Suppressor macrophage treated with lipopolysaccharide for 1 hour (primary cell): ENCODE results near the gene PCSK2.
A peak's percentile ranks its signal among the peaks of the same experiment; 100 is the strongest.

Source experiments
- DNase-seq, 3 donors: peaks; one replicate each; pipeline ENCODE4 v3.0.0-alpha.2; 2020 to 2022

PCSK2 gene

DNA sequence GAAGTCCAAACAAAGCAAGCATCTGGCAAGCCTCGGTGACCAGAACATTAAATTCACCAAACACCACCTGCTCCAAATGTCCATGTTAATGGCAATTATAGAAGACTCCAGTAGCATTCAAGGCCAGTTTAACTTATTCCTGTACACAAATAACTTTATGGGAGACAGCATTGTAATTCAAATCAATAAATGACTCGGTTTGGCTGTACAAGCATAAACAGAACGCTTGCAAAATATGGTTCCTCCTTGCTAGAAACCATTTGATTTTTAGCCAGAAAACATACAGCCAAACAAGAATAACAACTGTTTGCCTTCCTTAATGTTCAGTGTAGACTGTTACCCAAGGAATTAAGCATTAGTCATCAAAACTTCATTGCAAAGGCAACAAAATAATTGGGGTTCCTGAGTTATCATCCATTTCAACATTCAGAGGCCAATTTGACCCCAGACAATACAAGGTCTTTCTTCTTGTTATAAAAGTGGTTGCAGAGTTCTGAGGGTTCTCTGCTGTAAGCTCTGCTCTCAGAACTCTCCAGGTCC lies 179.3 kb downstream of the PCSK2 start:
- no peak for DNase-seq

DNA sequence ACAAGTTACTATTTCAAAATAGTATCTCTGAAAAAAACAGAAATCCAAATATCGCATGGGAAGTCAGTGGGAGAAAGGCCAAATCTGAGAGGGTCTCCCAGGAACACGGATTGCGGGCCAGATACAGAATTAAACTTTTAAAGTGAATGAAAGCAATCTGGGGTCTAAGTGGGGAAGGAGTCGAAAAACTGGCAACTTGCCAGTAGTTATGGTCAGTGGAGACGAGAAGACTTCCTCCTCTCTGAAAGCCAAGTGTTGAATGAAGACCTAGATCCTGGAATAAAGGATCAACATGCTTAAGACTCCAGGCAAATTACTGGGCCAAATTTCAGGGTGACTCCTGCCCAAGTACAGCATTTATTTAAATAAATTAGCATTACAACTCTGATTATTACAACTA lies 180.7 kb downstream of the PCSK2 start:
- no peak for DNase-seq

DNA sequence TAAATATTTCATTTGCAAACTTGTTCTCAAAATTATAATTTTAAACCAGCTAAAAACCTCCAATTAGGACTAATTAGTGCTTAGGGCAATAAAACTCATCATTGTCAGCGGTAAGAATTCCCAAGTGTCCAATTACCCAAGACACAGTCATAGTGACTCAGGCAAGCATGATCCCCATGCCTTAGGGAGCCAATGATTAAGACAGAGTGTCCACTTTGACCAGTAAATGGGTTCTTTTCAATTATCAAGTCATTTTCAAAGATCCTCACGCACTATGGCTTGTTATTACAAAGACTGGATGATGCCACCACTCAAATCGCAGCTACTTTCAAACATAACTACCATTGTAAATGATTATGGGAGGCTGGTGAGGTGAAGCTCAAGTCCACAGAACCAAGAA lies 190.4 kb downstream of the PCSK2 start:
- DNase-seq, result no peak

DNA sequence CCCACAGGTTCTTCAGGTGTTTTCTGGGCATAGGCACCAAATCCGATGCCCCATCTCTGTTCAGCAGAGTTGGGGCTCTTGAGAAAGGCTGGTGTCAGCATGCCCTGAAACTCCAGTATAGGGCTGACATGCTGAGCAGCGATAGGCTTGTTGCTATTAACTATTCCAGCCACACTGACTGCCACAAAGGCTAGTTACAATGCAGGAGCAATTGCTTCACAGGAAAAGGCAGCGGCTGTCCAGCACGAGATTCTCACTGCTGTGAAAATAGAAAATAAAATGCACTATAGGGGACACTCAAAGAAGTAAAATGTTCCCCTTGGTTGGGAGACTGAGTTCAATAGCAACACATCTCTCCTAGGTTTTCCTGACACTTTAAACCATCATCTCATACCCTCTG lies 191.9 kb downstream of the PCSK2 start:
- no peak for DNase-seq

DNA sequence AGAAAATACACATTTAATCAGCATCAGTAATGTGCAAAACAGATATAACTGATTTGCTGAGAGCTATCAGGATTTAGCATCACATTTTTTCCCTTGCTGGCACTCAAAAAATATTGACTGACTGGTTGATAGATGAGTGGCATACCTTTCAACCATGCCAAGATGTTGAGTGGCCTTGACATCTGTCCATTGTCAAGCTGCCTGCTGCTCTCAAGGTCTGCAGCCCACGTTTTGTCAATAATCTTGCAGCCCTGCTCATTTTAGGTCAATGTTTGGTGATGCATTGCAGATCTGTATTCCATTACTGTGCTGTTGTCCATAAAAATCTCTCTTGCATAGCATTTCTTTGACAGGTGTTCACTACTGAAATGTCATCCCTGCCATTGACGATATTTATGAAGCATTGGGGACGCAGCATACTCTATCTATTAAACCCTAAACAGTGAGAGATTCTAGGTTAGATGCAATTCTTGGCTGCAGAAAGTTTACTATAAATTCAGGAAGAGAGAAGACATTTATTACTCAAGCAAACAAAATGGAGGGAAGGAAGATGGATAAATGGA lies 192.7 kb downstream of the PCSK2 start:
- DNase-seq, result no peak

DNA sequence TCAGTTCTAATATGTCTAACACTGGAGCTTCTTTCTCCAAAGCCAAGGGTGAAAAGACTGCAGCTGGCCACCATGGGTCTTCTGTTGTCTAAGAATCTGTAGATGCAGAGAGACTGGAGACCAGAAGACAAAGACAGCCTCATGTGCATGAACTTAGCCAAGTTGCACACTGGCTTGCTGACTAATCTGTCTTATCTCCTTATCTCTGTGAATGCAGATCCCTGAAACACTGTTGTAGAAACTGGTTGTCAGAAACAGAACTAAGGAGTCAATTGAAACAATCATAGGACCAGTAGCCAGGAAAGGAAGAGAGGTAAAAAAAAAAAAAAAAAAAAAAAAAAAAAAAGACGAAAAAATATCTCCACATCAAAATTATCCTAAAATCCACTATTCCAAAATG lies 194.7 kb downstream of the PCSK2 start:
- DNase-seq, result no peak

DNA sequence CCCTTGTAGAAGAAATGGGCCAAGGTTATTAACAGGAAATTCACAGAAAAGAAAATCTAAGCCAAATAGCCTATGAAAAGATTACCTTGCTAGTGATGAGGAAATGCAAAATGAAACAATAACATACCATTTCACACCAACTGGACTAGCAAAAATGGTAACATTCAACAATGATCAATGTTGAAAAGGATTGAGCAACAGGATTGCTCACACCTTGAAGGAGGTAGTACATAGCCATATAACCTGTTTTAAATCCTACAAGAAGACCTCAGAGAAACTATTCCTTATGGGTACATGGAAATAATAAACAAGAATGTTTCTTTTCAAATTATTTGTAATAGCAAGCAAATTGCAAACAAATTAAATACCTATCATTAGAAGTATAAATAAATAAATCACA lies 196.9 kb downstream of the PCSK2 start:
- DNase-seq, result no peak

DNA sequence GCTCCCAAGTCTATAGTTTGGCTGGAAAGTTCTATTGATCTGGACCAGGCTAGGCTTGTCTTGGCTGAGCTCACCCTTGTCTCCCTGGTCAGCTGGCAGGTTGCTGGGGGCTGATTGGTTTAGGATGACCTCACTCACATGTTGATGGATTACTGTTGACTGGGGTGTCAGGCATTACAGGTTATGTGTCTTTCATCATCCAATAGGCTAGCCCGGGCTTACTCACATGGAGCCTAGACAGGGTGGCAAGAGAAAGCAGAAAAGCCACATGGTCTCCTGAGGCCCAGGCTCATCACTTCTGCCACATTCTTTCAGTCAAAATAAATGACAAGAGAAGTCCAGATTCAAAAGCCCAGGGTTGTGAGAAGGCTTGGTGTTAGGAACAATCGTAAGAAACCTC lies 200.8 kb downstream of the PCSK2 start:
- no peak for DNase-seq

DNA sequence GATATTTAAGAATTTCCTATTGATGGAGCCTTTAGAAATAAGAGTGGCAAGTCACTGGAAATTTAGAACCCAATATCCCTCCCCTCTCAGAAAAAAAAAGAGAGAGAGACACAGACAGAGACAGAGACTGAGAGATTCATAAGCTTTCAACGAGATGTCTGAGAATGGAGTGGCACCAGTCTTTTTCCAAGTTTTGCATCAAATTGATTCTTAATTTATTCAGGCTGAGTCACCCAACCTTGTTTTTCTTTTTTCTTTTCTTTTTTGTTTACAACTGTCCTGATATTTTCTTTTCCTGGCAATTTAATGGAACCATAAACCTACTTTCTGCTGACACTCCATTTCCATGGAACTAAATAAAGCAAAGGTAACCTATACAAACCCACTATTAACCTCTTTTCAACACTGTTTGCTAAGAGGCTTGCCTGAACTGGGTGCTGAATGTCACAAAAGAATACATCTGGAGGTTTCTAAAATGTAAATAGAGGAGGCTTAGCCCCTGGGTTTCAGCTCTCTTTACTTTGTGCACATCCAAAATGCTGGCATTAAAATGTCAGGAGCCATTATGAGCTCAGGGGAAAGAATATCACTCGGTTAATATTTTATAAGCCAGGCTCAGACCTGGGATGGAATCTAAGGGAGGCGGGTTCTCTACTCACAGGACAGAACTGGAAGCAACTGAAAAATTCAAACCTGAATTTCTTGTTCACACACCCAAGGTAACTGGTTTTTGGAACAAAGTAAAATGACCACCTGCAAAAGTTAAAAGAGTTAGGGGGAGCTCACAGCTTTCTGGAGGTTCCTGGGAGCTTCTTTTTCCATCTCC lies 203.5 kb downstream of the PCSK2 start:
- no peak for DNase-seq

DNA sequence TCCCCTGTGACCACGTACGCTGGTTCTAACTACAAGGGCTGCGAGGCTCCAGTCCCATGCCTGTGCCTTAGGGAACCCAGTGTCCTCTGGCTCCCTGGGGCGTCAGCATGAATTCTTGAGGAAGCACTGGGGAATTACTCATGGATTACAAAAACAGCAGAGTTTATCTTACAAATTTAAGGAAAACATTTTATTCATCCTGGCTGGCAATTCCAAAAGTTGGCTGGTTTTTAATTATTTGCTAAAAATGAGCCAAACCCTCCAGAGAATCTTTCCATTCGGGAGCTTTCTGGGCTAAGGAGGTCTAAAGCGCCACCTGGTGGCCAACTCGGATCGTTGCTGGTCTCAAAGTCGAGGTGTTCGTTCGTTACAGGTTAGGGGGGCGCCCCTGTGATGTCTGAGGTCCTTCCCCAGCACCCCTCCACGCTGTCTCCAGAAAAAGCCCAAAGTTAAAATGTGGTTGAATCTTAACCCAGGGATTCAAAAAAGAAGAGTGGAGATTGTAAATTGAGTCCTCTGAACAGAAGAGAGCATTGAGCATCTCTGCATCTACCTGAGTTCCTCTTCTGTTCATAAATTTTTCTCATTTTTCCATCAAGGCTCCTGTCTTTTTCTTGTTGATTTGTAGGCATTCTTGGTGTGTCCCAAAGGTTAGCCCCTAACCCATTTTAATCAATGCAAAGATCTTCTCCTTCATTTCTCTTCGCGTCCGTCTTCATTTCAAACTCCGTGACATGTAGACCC lies 205.0 kb downstream of the PCSK2 start:
- DNase-seq, result peak; percentile 58 to 75 (median 63)

DNA sequence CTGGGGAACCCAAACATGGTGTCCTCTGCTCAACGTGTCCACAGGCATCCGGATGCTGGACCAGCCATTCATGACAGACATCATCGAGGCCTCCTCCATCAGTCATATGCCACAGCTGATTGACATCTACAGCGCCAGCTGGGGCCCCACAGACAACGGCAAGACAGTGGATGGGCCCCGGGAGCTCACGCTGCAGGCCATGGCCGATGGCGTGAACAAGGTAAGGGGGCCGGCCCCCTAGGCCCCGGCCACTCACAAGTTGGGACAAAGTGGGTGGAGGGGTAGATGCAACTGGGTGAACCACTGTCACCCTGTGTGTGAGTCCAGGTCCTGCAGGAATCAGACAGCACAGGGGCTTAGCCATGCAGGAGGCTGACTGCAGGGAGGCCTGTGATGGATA lies 209.8 kb downstream of the PCSK2 start:
- no peak for DNase-seq

DNA sequence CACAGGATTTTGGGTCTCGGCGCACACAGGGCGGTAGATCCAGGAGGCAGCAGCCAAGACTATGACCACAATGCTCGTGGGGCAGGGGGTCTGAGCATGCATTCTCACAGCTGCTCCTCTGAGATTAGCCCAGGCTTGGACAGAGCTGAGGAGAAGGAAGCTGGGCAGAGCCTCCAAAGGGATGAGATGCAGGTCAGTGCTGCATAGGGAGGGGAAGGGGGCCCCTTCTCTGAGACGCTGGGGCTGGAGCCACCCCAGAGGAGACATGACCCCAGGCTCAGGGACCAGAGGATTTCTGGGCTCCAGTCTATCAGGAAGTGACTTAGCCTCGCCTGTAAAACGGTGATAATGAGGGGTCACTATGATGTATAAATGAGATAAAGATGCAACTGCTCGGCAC lies 210.4 kb downstream of the PCSK2 start:
- no peak for DNase-seq

DNA sequence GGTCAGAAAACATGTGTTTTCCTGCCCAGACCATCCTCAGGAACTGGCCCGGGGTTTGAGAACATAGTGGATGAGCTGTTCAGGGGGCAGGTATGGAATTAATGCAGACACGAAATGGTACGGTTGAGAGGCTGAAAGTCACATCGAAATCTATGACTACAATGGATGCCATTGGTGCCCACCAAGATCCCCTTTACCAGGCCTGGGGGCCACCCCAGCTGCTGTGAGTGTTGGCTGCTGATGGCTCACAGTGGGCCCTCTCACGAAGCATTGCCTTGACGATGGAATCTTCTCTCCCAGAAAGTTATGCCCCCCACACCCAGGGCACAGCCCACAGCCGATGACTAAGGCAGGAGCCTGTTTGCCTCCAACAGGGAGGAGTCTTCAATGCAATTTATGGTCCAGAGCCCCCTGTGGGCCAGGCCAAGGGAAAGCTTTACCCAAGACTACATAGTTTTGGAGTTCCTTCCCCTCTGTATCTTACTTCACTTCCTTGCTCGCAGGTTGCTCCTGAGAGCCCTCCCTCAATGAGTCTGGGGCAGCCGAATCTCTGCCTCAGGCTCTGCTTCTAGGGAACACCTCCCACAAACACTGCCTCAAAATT lies 211.7 kb downstream of the PCSK2 start:
- no peak for DNase-seq

DNA sequence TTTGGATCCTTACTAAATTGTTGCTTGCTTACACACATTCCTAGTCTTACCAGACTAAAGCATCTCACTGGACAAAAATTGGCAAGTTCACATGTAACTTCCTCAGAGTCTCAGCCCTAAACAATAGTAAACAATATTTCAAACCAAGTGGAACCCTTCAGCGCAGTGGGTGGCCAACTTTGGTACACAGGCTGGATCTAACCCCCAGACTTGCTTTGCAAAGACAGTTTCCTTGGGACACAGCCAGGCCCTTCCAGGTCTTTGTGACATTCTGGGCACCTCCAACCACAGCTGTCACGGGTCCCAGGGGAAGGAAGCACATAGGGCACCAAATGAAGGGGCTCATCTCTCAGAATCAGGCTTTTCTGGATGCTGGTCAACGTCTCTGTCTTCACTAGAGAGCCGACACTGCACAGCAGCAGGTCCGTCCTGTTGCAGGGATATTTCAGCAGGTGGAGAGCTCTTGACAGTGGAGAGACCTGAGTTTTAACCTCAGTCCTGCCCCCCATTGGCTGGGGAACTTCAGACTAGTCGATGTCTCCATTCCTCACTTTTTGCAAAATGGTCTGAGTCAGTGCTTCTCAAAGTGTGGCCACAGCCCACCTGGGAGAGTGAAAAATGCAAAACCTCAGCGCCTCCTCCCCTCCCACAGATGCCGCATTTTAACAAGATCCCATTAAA lies 212.9 kb downstream of the PCSK2 start:
- no peak for DNase-seq

DNA sequence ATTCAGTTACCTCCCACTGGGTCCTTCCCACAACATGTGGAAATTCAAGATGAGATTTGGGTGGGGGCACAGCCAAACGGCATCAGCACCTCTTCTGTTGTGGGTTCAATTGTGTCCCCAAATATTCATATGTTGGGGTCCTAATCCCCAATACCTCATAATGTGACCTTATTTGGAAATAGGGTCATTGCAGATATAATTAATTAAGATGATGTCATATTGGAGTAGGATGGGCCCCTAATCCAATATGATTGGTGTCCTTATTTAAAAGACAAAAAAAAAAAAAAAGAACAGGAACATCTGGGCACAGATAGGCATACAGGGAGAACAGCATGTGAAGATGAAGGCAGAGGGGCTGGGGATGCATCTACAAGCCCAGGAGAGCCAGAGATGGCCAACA lies 214.9 kb downstream of the PCSK2 start:
- no peak for DNase-seq

DNA sequence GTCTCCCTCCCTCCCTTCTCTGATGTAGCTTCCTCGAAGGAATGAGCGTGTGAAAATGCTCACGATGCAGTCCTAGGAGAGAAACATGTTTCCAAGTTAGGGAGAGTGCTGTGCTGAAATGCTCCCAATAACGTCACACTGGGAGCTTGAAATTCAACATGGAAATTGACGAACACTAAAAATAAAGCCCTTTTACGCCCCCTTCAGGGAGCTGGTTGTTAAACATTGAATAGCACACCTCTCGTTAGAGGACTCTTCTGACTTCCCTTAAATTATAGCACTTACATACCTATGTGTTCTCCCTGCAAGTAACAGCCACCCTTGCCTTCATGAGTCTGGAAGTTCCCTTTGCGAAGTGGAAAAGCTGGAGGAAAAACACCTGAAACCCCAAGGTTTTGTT lies 215.7 kb downstream of the PCSK2 start:
- DNase-seq, result no peak

DNA sequence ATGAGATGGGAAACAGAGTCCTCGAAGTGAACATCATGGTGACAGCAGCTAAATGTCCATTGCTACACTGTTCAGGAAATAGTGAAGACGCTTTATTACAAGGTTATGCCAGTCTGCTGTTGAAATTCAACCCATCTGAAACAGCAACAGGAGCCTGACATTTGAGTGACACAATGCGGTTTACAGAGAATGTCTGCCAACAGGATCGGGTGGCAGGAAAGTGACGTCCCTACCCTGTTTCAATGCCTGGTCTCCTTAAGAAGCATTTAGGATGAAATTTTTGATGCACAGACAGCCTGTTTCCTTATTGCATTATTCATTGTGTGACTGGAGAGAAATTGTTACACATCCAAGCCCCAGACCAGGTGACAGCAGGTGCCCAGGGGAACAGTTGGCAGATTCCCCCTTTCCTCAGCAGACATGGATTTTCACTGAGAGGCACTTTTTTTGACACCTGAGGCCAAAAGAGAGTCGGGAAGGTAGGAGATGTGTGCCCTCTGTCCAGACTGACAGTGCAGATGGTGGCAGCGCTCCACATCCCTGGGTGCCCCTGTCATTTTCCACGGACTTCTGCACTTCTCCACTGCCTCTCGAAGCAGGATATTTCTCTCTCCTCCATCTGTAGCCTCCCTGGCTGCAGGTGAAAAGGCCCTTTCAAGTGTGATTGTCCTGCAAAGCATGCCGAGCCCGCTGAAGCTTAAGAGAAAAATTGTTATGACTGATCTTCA lies 216.5 kb downstream of the PCSK2 start:
- DNase-seq, result no peak

DNA sequence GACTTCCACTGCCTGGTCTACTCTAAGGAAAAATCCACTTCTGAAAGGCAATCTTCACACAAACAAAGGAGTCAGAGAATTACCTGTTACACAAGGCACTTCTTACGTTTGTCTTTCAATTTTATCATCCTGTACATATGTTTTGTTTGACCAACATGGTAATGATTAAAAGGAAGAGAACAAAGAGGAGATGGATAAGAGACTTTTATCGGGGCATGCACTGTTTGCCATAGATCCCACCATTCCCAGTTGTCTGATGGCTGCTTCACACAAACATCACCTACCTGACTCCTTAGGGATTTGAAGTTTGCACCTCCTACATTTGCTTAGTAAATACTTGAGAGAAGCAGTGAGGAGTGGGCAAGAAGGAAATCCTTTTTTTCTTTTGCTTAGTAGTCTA lies 217.3 kb downstream of the PCSK2 start:
- no peak for DNase-seq

DNA sequence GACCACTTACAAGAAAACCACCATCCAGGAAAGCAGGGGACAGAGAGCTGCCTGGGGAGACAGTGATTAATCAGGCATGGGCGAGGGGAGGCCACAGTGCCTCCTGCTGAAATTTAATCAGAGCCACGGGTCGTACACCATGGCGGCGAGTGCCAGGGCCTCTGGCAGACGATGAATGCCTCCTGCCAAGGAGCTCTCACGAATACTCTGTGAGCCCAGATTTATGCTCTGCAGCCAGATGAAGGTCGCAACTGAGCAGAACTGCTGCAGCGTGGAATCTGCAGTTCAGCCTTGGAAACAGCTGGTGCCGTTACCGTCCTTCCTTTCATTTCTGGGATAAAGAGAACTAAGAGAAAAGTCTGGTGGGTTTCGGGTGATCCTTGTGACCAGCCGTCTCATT lies 218.7 kb downstream of the PCSK2 start:
- no peak for DNase-seq

DNA sequence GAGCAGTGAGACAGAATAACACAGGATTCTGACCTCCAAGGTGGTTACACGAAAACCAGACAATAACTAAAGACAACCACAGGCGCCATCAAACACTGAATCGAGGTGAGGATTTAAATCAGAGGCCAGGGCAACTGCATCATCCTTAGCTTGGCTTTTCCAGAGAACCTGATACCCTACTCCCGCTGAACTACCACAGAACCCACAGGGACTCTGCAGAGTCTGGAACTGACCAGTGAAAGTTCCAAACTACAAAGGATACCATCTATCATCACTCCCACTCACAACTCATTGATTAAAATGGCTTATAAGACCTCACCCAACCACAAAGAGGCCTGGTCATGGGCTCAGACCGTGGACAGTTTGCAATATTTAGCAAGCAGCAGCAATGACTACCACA lies 219.3 kb downstream of the PCSK2 start:
- no peak for DNase-seq

DNA sequence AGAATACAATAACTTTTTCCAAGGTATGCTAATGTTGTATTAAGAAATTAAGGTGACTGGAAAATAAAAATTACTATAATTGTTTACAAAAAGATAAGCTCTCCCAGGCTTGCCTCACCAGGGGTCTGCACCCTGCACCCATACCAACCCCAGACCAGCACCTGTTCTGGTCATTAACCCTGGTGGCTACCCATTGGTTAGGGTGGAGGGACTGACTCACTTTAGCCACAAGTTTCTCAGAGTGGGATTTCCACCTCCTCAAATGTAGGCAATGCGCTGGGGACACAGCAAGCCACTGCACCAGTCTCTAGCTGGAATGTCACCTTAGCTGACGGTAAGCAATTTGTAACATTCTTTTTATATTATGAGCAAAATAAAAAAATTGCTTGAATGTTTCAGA lies 221.2 kb downstream of the PCSK2 start:
- no peak for DNase-seq

DNA sequence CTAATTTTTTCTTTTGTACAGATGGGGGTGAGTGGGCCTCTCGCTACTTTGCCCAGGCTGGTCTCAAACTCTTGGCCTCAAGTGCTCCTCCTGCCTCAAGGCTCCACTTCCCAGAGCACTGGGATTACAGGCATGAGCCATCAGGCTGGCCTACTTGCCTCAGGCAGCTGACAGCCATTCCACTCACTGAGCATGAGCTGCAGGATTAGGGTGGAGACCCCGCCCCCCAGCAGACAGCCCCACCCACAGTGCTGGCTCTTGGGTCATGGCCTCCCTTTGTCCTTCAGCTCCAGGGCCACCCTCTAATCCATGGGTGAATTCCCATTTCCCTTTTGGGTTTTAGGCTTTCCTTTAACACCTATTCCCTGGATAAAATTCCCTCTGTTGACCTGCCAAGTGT lies 222.2 kb downstream of the PCSK2 start:
- DNase-seq, result no peak
